AG20443 (cell line): ENCODE measurements around the gene SYP.
A peak's percentile ranks its signal among the peaks of the same experiment; 100 is the strongest.

Experiments
- DNase-seq: peaks from one replicate; pipeline ENCODE4 v3.0.0; 2012; ENCODE audit warnings: low spot score, mixed read lengths

SYP gene

GRCh38 chrX:49199906-49200771 lies at the start of gene SYP:
Gene SYP, minus strand, starts transcription at chrX:49200193. Its CDS starts 7 bp downstream, at chrX:49200186.
- DNase-seq = peak; percentile 97

- no peak for DNase-seq
Observed at GRCh38 chrX:49249616-49250015, 49.6 kb upstream of the SYP start.

GRCh38 chrX:49249071-49249470 lies 49.1 kb upstream of the SYP start:
- no peak for DNase-seq

- DNase-seq = no peak
Observed at GRCh38 chrX:49247916-49248811, 48.2 kb upstream of the SYP start.

GRCh38 chrX:49247346-49247745 lies 47.4 kb upstream of the SYP start:
- DNase-seq = no peak

GRCh38 chrX:49246541-49246940 lies 46.5 kb upstream of the SYP start:
- no peak for DNase-seq

GRCh38 chrX:49244207-49244606 lies 44.2 kb upstream of the SYP start:
- no peak for DNase-seq

GRCh38 chrX:49243166-49243565 lies 43.2 kb upstream of the SYP start:
- DNase-seq = no peak

GRCh38 chrX:49242545-49243066 lies 42.6 kb upstream of the SYP start:
- no peak for DNase-seq

GRCh38 chrX:49238735-49239134 lies 38.7 kb upstream of the SYP start:
- no peak for DNase-seq

- DNase-seq = no peak
Observed at GRCh38 chrX:49237060-49237459, 37.1 kb upstream of the SYP start.

GRCh38 chrX:49233887-49234555 lies 34.0 kb upstream of the SYP start:
- peak; percentile 11 for DNase-seq

GRCh38 chrX:49233176-49233575 lies 33.2 kb upstream of the SYP start, which contains the start of gene CACNA1F:
Gene CACNA1F, minus strand, starts transcription at chrX:49233340. Its CDS starts 31 bp downstream, at chrX:49233309.
- DNase-seq = no peak

- no peak for DNase-seq
Observed at GRCh38 chrX:49232525-49232924, 32.5 kb upstream of the SYP start.

- DNase-seq = no peak
Observed at GRCh38 chrX:49231333-49232000, 31.5 kb upstream of the SYP start.

- peak; percentile 31 for DNase-seq
Observed at GRCh38 chrX:49230500-49231232, 30.7 kb upstream of the SYP start.

GRCh38 chrX:49228185-49228584 lies 28.2 kb upstream of the SYP start:
- DNase-seq = no peak

GRCh38 chrX:49227726-49228125 lies 27.7 kb upstream of the SYP start:
- DNase-seq = no peak

- no peak for DNase-seq
Observed at GRCh38 chrX:49226946-49227345, 27.0 kb upstream of the SYP start.

GRCh38 chrX:49225858-49226257 lies 25.9 kb upstream of the SYP start:
- DNase-seq = no peak

- DNase-seq = no peak
Observed at GRCh38 chrX:49221868-49222267, 21.9 kb upstream of the SYP start.
